ENCODE measurements around the gene RHOF. TPM values are rescaled to one million over a fixed set of nuclear protein-coding genes. Genes with fewer than 3 reads are reported as not detected.

Gene RHOF
- total RNA-seq, 8 experiments from 2014 or later: 2.8 to 13.7 (median 6.8) TPM

- peak in 4 of 8 experiments; percentile 3 to 15 (median 10) for ATAC-seq (replicated peaks in 6 of 8)
- 94 to 100% (median 98%) methylated on average over 1 to 14 of the region's 48 CpGs; no CpG with 5 or more reads in 3 of the 10 experiments for WGBS, 10 experiments
- Histone ChIP-seq H3K4me3 (no peak overlapping the region), H3K27ac (no peak overlapping the region), H3K4me1 (replicated peaks in 1 of 2) (peaks cover 0 to 2% of the 10 kb centered on the region in 2 donors)
- in situ Hi-C loops (cut with MboI; ENCODE audit: low pct_unique_long_range_greater_than_20kb in 2 of 9, low sequenced_read_pairs in 9 of 9, unreplicated experiment in 9 of 9): no loop called here
These were observed 34.0 kb upstream of the RHOF start for GRCh38 chr12:121827351-121828099.

- in situ Hi-C loops (cut with MboI; ENCODE audit: low pct_unique_long_range_greater_than_20kb in 2 of 9, low sequenced_read_pairs in 9 of 9, unreplicated experiment in 9 of 9): no loop called here
- Histone ChIP-seq H3K4me3 (no peak overlapping the region), H3K27ac (no peak overlapping the region), H3K4me1 (replicated peaks in 1 of 2) (peaks cover 0 to 2% of the 10 kb centered on the region in 2 donors)
- ATAC-seq (replicated peaks in 6 of 8): no peak
- WGBS, 10 experiments: 80 to 100% (median 92%) methylated on average over 1 to 4 of the region's 18 CpGs; no CpG with 5 or more reads in 2 of the 10 experiments
These were observed 33.0 kb upstream of the RHOF start for GRCh38 chr12:121826318-121827150.

GRCh38 chr12:121825041-121825523, 31.6 kb upstream of the RHOF start:
- H3K4me1 ChIP-seq (replicated peaks in 1 of 2): peaks cover 0 to 2% of the 10 kb centered on the region in 2 donors
- in situ Hi-C loops (cut with MboI; ENCODE audit: low pct_unique_long_range_greater_than_20kb in 2 of 9, low sequenced_read_pairs in 9 of 9, unreplicated experiment in 9 of 9): no loop called here
- no peak for ATAC-seq (replicated peaks in 6 of 8)
- no peak overlapping the region for H3K4me3 ChIP-seq
- 90 to 100% (median 96%) methylated on average over 2 to 8 of the region's 18 CpGs; no CpG with 5 or more reads in 5 of the 10 experiments for WGBS, 10 experiments
- no peak overlapping the region for H3K27ac ChIP-seq

- no peak overlapping the region for H3K27ac ChIP-seq
- ATAC-seq (replicated peaks in 6 of 8): no peak
- WGBS, 10 experiments: 0 to 100% (median 81%) methylated on average over 1 to 5 of the region's 12 CpGs; no CpG with 5 or more reads in 4 of the 10 experiments
- H3K4me3 ChIP-seq: no peak overlapping the region
- no peaks in the 10 kb centered on the region for H3K4me1 ChIP-seq (replicated peaks in 1 of 2)
- in situ Hi-C loops (cut with MboI; ENCODE audit: low pct_unique_long_range_greater_than_20kb in 2 of 9, low sequenced_read_pairs in 9 of 9, unreplicated experiment in 9 of 9): no loop called here
These were observed 30.2 kb upstream of the RHOF start for GRCh38 chr12:121823727-121824115.

- WGBS, 10 experiments: 100% methylated on average over 1 of the region's 36 CpGs; no CpG with 5 or more reads in 9 of the 10 experiments
- Histone ChIP-seq H3K4me3 (no peak overlapping the region), H3K4me1 (replicated peaks in 1 of 2) (no peaks in the 10 kb centered on the region), H3K27ac (no peak overlapping the region)
- ATAC-seq (replicated peaks in 6 of 8): peak in 5 of 8 experiments; percentile 31 to 45 (median 33)
- in situ Hi-C loops (cut with MboI; ENCODE audit: low pct_unique_long_range_greater_than_20kb in 2 of 9, low sequenced_read_pairs in 9 of 9, unreplicated experiment in 9 of 9): no loop called here
These were observed 29.7 kb upstream of the RHOF start for GRCh38 chr12:121823101-121823726.

GRCh38 chr12:121822393-121823100, 29.1 kb upstream of the RHOF start:
- 60 to 100% (median 86%) methylated on average over 1 to 5 of the region's 39 CpGs; no CpG with 5 or more reads in 4 of the 10 experiments for WGBS, 10 experiments
- Histone ChIP-seq H3K27ac (no peak overlapping the region), H3K4me1 (replicated peaks in 1 of 2) (no peaks in the 10 kb centered on the region), H3K4me3 (no peak overlapping the region)
- in situ Hi-C loops (cut with MboI; ENCODE audit: low pct_unique_long_range_greater_than_20kb in 2 of 9, low sequenced_read_pairs in 9 of 9, unreplicated experiment in 9 of 9): no loop called here
- peak in 5 of 8 experiments; percentile 18 to 39 (median 30) for ATAC-seq (replicated peaks in 6 of 8)

- H3K4me1 ChIP-seq (replicated peaks in 1 of 2): no peaks in the 10 kb centered on the region
- WGBS, 10 experiments: 69 to 100% (median 88%) methylated on average over 1 to 7 of the region's 7 CpGs; no CpG with 5 or more reads in 4 of the 10 experiments
- in situ Hi-C loops (cut with MboI; ENCODE audit: low pct_unique_long_range_greater_than_20kb in 2 of 9, low sequenced_read_pairs in 9 of 9, unreplicated experiment in 9 of 9): no loop called here
- no peak overlapping the region for H3K27ac ChIP-seq
- H3K4me3 ChIP-seq: no peak overlapping the region
- ATAC-seq (replicated peaks in 6 of 8): no peak
These were observed 26.6 kb upstream of the RHOF start for GRCh38 chr12:121820056-121820455.

- in situ Hi-C loops (cut with MboI; ENCODE audit: low pct_unique_long_range_greater_than_20kb in 2 of 9, low sequenced_read_pairs in 9 of 9, unreplicated experiment in 9 of 9): no loop called here
- 94 to 100% (median 100%) methylated on average over 2 to 9 of the region's 22 CpGs; no CpG with 5 or more reads in 7 of the 10 experiments for WGBS, 10 experiments
These were observed 25.9 kb upstream of the RHOF start for GRCh38 chr12:121819212-121819949.

GRCh38 chr12:121817648-121818043, 24.2 kb upstream of the RHOF start:
- in situ Hi-C loops (cut with MboI; ENCODE audit: low pct_unique_long_range_greater_than_20kb in 2 of 9, low sequenced_read_pairs in 9 of 9, unreplicated experiment in 9 of 9): no loop called here
- H3K4me3 ChIP-seq: no peak overlapping the region
- H3K4me1 ChIP-seq (replicated peaks in 1 of 2): peaks cover 5 to 7% of the 10 kb centered on the region in 2 donors
- 91 to 100% (median 92%) methylated on average over 1 to 11 of the region's 18 CpGs; no CpG with 5 or more reads in 5 of the 10 experiments for WGBS, 10 experiments
- H3K27ac ChIP-seq: no peak overlapping the region
- ATAC-seq (replicated peaks in 6 of 8): no peak

More at GRCh38 chr12:121819212-121819949, 25.9 kb upstream of the RHOF start:
- Histone ChIP-seq H3K4me1 (replicated peaks in 1 of 2) (no peaks in the 10 kb centered on the region), H3K27ac (no peak overlapping the region), H3K4me3 (no peak overlapping the region)
- no peak for ATAC-seq (replicated peaks in 6 of 8)

GRCh38 chr12:121816925-121817647, 23.6 kb upstream of the RHOF start:
- Histone ChIP-seq H3K4me1 (replicated peaks in 1 of 2) (peaks cover 5 to 7% of the 10 kb centered on the region in 2 donors), H3K4me3 (no peak overlapping the region), H3K27ac (no peak overlapping the region)
- 94 to 100% (median 99%) methylated on average over 3 to 13 of the region's 47 CpGs; no CpG with 5 or more reads in 6 of the 10 experiments for WGBS, 10 experiments
- in situ Hi-C loops (cut with MboI; ENCODE audit: low pct_unique_long_range_greater_than_20kb in 2 of 9, low sequenced_read_pairs in 9 of 9, unreplicated experiment in 9 of 9): no loop called here
- no peak for ATAC-seq (replicated peaks in 6 of 8)

GRCh38 chr12:121815263-121815662, 21.8 kb upstream of the RHOF start:
- Histone ChIP-seq H3K4me1 (replicated peaks in 1 of 2) (peaks cover 10 to 14% of the 10 kb centered on the region in 2 donors), H3K4me3 (no peak overlapping the region), H3K27ac (no peak overlapping the region)
- WGBS, 10 experiments: 93 to 100% (median 100%) methylated on average over 1 to 4 of the region's 8 CpGs; no CpG with 5 or more reads in 4 of the 10 experiments
- ATAC-seq (replicated peaks in 6 of 8): no peak
- in situ Hi-C loops (cut with MboI; ENCODE audit: low pct_unique_long_range_greater_than_20kb in 2 of 9, low sequenced_read_pairs in 9 of 9, unreplicated experiment in 9 of 9): no loop called here

Measured in motor neuron (in vitro differentiated cells).